Natural killer cell (primary cell): Measurements from ENCODE around the gene MCTP1. TPM values are rescaled to one million over a fixed set of nuclear protein-coding genes. Genes with fewer than 3 reads are reported as not detected.

ENCODE experiments used
- ATAC-seq, 3 donors: fragments of 150-1000 bp in 2 of 3; fragments of 200-7000 bp in 1 of 3; cut with Tn5 transposase; 1 replicate in 1 of 3; 2 replicates in 2 of 3; pipeline ENCODE4 v1.10.0; 2021; ENCODE audit warnings: mild to moderate bottlenecking in 2 of 3, moderate library complexity in 2 of 3
- DNase-seq, 2 donors: peaks; one replicate each; pipeline versions ENCODE4 v3.0.0 to v3.0.0-alpha.2; 2013 to 2021; ENCODE audit warnings: mixed read lengths in 1 of 2
- H3K27ac ChIP-seq: one replicate; pipeline ENCODE4 v1.5.1; 2013; ENCODE audit warnings: mild to moderate bottlenecking, low read length
- H3K27me3 ChIP-seq: one replicate; pipeline ENCODE4 v1.6.1; 2013; ENCODE audit warnings: low read length; ENCODE audit not compliant: control insufficient read depth, insufficient read depth
- H3K36me3 ChIP-seq: one replicate; pipeline ENCODE4 v1.6.1; 2013; ENCODE audit warnings: low read length; ENCODE audit not compliant: control insufficient read depth, insufficient read depth
- H3K4me1 ChIP-seq: one replicate; pipeline ENCODE4 v1.6.1; 2013; ENCODE audit warnings: low read length; ENCODE audit not compliant: control insufficient read depth, insufficient read depth
- H3K4me3 ChIP-seq: one replicate; pipeline ENCODE4 v1.5.1; 2013; ENCODE audit warnings: low read length
- H3K9me3 ChIP-seq: one replicate; pipeline ENCODE4 v1.6.1; 2013; ENCODE audit warnings: low read length; ENCODE audit not compliant: control insufficient read depth, insufficient read depth
- H3K27ac Mint-ChIP-seq, 2 donors: one replicate each; pipeline ENCODE4 v1.8.0; 2022; ENCODE audit warnings: mild to moderate bottlenecking in 2 of 2, mixed read lengths in 2 of 2, moderate library complexity in 1 of 2
- H3K27me3 Mint-ChIP-seq, 2 donors: one replicate each; pipeline ENCODE4 v1.8.0; 2022; ENCODE audit warnings: low read depth in 2 of 2, mixed read lengths in 2 of 2
- H3K36me3 Mint-ChIP-seq: one replicate; pipeline ENCODE4 v1.8.0; 2022; ENCODE audit warnings: mixed read lengths
- H3K4me1 Mint-ChIP-seq, 2 donors: one replicate each; pipeline ENCODE4 v1.8.0; 2022; ENCODE audit warnings: mixed read lengths in 2 of 2
- H3K4me3 Mint-ChIP-seq: one replicate; pipeline ENCODE4 v1.8.0; 2022; ENCODE audit warnings: mild to moderate bottlenecking, moderate library complexity, mixed read lengths
- H3K9me3 Mint-ChIP-seq, 2 donors: one replicate each; pipeline ENCODE4 v1.8.0; 2022; ENCODE audit warnings: mixed read lengths in 2 of 2
- WGBS: methylation state at CpG from one replicate; pipeline ENCODE4 v1.1.7; 2013; ENCODE audit warnings: missing lambda C conversion rate; ENCODE audit not compliant: insufficient coverage; 5-methylcytosine and 5-hydroxymethylcytosine counted together
- intact Hi-C: fragments of 100-400 bp; cut with micrococcal nuclease; formaldehyde crosslinking; loops from one replicate; pipeline ENCODE4 v1.14.2; 2022
- total RNA-seq, 4 donors: library from RNA; stranded (reverse); fragments of 120-200 nt in 1 of 4; gene quantifications; one replicate each; pipeline versions ENCODE4 v1.2.3 to v1.2.4, GENCODE V29; 2013 to 2022
- TF ChIP-seq, protein P1 (sequence below): fragments of 200-600 bp; IDR thresholded peaks from one replicate; pipeline ENCODE4 v1.8.0; 2022; ENCODE audit warnings: antibody characterized with exemption

The MCTP1 gene
- total RNA-seq, 3 donors from 2014 or later (not counting 1 experiment from before 2014, with no cell fraction given), result 4.7 to 15.1 (median 9.8) TPM

GRCh38 chr5:95059636-95060035, 225.3 kb downstream of the MCTP1 start:
- no peaks in the 10 kb centered on the region for H3K27me3 ChIP-seq
- ATAC-seq, result no peak
- intact Hi-C loops, result no loop called here
- Mint-ChIP-seq H3K27me3 (peaks cover 0 to 4% of the 10 kb centered on the region in 2 donors), H3K9me3 (no peaks in the 10 kb centered on the region), H3K36me3 (no peaks in the 10 kb centered on the region), H3K27ac (no peak overlapping the region), H3K4me1 (peaks cover 0 to 6% of the 10 kb centered on the region in 2 donors), H3K4me3 (no peak overlapping the region)
- H3K4me3 ChIP-seq, result no peak overlapping the region
- TF ChIP-seq, protein P1, sequence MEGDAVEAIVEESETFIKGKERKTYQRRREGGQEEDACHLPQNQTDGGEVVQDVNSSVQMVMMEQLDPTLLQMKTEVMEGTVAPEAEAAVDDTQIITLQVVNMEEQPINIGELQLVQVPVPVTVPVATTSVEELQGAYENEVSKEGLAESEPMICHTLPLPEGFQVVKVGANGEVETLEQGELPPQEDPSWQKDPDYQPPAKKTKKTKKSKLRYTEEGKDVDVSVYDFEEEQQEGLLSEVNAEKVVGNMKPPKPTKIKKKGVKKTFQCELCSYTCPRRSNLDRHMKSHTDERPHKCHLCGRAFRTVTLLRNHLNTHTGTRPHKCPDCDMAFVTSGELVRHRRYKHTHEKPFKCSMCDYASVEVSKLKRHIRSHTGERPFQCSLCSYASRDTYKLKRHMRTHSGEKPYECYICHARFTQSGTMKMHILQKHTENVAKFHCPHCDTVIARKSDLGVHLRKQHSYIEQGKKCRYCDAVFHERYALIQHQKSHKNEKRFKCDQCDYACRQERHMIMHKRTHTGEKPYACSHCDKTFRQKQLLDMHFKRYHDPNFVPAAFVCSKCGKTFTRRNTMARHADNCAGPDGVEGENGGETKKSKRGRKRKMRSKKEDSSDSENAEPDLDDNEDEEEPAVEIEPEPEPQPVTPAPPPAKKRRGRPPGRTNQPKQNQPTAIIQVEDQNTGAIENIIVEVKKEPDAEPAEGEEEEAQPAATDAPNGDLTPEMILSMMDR, result no peak
- no peaks in the 10 kb centered on the region for H3K9me3 ChIP-seq
- H3K4me1 ChIP-seq, result no peaks in the 10 kb centered on the region
- H3K36me3 ChIP-seq, result no peaks in the 10 kb centered on the region
- no peak overlapping the region for H3K27ac ChIP-seq
- DNase-seq, result no peak

DNA sequence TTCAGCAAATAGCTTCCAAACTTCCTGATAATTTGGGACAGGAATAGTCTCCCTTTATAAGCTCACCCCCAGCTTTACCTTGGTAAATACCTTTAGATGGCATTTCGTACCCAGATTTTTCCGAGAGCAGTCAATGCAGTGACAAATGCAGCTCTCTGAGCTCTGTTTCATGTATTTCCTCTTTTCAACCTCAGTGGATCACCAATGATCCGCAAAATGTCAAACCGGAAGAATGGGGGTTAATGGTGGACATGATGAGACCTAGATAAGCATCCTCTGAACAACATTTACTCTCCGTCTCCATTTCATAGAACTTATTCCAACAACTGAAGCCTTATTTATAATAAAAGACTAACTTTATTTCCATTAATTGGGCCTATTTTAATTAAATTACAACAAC, 227.3 kb downstream of the MCTP1 start:
- Histone ChIP-seq H3K27me3 (no peaks in the 10 kb centered on the region), H3K36me3 (no peaks in the 10 kb centered on the region), H3K4me1 (no peaks in the 10 kb centered on the region), H3K4me3 (no peak overlapping the region), H3K27ac (no peak overlapping the region), H3K9me3 (no peaks in the 10 kb centered on the region)
- TF ChIP-seq, protein P1, result no peak
- H3K9me3 Mint-ChIP-seq, result no peaks in the 10 kb centered on the region
- 72% methylated on average over 3 of the region's 5 CpGs for WGBS
- ATAC-seq, result no peak
- no peak for DNase-seq
- peaks cover 0 to 6% of the 10 kb centered on the region in 2 donors for H3K4me1 Mint-ChIP-seq
- H3K27me3 Mint-ChIP-seq, result peaks cover 0 to 4% of the 10 kb centered on the region in 2 donors
- intact Hi-C loops, result no loop called here
- no peak overlapping the region for H3K27ac Mint-ChIP-seq
- no peaks in the 10 kb centered on the region for H3K36me3 Mint-ChIP-seq
- no peak overlapping the region for H3K4me3 Mint-ChIP-seq

DNA sequence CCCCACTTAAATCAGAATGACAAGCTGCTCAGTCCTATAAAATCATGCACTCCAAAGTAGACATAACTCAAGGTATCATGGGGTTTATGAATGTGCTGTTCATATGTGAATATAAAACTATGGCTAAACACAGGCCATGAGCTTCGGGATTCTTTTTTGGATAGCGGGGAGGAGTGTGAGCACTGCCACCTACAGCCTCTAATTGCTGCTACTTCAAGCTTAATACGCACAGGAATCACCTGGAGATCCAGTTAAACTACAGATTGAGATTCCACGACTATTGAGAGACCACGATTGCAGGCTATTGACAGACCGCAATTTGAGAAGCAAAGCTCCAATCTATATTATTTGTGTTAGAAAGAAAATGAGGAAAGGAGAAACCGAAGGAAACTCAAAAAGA, 231.6 kb downstream of the MCTP1 start:
- TF ChIP-seq, protein P1, result no peak
- Mint-ChIP-seq H3K9me3 (no peaks in the 10 kb centered on the region), H3K36me3 (no peaks in the 10 kb centered on the region), H3K4me1 (no peaks in the 10 kb centered on the region), H3K4me3 (no peak overlapping the region), H3K27ac (no peak overlapping the region), H3K27me3 (no peaks in the 10 kb centered on the region)
- Histone ChIP-seq H3K27me3 (no peaks in the 10 kb centered on the region), H3K4me3 (no peak overlapping the region), H3K36me3 (no peaks in the 10 kb centered on the region), H3K9me3 (no peaks in the 10 kb centered on the region), H3K4me1 (no peaks in the 10 kb centered on the region), H3K27ac (no peak overlapping the region)
- no peak for DNase-seq
- intact Hi-C loops, result no loop called here
- no peak for ATAC-seq
- 84% methylated on average over 7 of the region's 7 CpGs for WGBS

DNA sequence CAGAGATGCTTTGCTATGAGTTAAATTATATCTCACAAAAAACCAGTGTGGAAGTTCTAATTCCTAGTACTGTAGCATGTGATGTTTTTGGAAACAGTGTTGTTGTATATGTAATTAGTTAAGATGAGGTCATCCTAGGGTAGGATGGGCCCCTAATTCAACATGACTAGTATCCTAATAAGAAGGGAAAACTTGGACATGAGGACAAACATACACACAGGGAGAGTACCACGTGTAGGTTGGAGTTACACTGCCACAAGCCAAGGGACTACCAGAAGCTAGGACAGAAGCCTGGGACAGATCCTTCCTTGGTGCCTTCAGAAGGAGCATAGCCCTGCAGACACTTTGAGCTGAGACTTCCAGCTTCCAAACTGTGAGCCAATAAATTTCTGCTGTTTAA, 234.2 kb downstream of the MCTP1 start:
- Histone ChIP-seq H3K27ac (no peak overlapping the region), H3K27me3 (no peaks in the 10 kb centered on the region), H3K36me3 (no peaks in the 10 kb centered on the region), H3K9me3 (no peaks in the 10 kb centered on the region), H3K4me3 (no peak overlapping the region), H3K4me1 (no peaks in the 10 kb centered on the region)
- H3K4me1 Mint-ChIP-seq, result peaks cover 0 to 4% of the 10 kb centered on the region in 2 donors
- no peak overlapping the region for H3K4me3 Mint-ChIP-seq
- WGBS, result 70% methylated on average over 1 of the region's 1 CpG
- H3K36me3 Mint-ChIP-seq, result no peaks in the 10 kb centered on the region
- DNase-seq (no peak), ATAC-seq (no peak)
- TF ChIP-seq, protein P1, result no peak
- intact Hi-C loops, result no loop called here
- H3K27me3 Mint-ChIP-seq, result no peaks in the 10 kb centered on the region
- peaks cover 0 to 2% of the 10 kb centered on the region in 2 donors for H3K9me3 Mint-ChIP-seq
- no peak overlapping the region for H3K27ac Mint-ChIP-seq
